HG03064 (cell line): ENCODE measurements around the gene SCPEP1.

ENCODE experiments used
- ATAC-seq: cut with Tn5 transposase; IDR thresholded peaks from one replicate; pipeline ENCODE4 v1.9.1; 2021; ENCODE audit warnings: low read depth; ENCODE audit not compliant: unreplicated experiment

Gene SCPEP1

DNA sequence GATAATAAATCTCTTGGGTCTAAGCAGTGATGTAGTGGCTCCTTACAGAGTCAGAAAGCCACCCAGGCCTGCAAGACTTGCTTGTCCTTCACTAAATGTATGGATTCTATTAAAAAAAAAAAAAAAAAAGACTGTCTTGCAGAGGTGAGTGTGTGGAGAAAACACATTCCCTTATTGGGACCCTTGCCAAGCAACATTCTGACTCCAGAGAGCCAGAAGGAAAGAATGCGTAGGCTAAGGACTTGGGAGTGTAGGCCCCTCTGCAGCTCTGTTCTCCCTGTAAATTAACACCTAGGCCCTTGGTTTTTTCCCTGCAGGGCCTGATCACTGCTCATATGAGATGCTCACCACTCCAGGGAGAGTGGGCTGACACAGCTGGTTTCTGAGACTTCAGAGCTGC lies 17.8 kb downstream of the SCPEP1 start:
- ATAC-seq: no peak

DNA sequence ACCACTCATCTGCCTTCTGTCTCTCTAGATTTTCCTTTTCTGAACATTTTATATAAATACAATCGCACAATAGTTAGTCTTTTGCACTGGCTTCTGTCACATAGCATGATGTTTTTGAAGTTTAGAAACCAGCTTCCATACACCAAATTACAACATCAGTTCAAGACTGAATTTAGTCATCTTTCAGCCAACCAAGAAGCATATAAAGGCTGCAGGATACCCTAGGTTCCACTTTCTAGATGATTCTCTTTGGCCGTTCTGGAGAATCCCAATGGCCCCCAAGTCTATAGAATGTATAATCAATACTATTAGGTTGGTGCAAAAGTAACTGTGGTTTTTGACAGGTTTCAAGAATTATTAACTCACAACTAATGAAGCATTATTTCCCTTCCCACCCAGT lies 19.4 kb downstream of the SCPEP1 start:
- ATAC-seq: no peak

DNA sequence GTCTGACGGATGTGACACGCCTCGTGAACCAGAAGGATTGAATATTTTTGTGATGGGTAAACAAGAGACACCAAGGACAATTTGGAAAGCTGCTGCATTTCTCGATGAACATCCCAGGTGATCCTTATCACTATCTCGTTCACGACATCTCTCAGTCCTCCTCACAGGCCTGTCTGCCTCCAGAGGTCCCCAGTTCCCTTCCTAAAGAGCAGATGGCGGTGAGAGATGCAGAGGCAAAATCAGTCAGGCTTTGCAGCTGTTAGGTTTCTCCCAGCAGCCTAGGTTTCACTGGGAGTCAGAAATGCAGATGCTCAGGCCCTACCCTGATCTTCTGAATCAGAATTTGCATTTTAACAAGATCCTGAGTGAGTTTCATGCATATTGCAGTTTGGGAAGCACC lies 23.6 kb downstream of the SCPEP1 start:
- no peak for ATAC-seq

DNA sequence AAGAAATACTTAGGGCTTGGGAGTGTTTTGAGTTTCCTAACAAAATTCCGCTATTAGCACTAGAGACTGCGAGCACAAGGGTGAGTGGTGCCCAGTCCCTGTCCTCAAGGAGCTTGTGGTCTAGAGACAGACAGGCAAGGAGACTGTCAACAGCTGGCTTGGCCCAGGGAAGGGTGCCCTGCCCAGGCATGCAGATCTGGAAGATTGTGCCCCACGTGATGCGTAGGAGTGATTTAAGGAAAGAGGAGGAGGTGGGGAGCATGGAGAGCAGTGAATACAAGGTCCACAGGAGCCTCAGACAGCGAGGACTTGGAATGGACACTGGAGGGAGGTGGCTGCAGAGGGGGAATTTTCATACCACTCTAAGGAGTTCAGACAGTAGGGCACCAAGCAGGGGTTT lies 25.0 kb downstream of the SCPEP1 start:
- ATAC-seq: no peak

DNA sequence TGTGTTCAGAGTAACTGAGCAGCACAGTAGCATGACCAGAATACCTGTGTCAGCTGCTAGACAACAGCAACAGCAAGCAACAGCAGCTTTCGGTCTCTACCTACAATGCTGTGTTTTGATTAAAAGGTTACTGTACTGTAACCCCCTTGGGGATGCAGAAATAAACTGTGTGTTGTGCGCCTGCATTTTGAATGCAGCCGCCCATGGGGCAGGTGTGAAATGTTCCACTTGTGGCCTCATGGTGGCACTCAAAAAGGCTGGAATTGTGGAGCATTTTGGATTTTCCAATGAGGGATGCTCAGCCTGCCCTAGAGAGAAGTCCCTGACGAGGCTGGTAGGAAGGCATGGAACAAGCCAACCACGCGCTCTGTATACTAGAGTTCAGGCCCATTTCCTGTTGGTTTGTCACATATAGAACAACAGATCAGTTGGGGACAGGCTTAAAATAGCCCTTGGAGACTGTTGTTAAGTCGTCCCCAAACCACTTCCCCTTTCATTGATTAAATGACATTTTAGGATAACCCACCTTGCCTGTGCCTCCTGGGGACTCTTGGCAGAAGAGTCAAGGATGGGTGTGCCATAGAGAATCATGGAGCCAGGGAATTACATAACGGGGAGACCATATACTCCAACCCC lies 27.1 kb downstream of the SCPEP1 start:
- peak; percentile 75 for ATAC-seq

DNA sequence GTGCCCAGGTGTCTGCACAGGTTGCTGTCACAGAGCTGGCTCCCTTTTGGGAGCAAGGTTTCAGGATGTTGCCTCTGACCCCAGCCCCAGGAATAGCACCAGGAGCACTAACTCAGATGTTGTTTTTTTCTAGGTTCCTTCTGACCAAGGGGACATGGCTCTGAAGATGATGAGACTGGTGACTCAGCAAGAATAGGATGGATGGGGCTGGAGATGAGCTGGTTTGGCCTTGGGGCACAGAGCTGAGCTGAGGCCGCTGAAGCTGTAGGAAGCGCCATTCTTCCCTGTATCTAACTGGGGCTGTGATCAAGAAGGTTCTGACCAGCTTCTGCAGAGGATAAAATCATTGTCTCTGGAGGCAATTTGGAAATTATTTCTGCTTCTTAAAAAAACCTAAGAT lies 28.1 kb downstream of the SCPEP1 start:
- no peak for ATAC-seq

DNA sequence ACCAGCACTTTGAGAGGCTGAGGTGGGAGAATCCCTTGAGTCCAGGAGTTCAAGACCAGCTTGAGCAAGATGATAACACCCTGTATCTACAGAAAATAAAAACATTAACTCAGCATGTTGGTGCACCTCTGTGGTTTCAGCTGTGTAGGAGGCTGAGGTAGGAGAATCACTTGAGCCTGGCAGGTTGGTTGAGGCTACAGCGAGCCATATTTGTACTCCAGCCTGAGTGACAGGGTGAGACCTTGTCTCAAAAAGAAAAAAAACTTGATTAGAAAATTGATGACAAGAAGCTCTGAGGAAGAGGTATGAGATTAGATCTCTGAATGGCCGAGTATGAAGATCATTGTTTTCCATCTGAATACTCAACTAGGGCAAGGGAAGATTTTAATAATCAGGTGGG lies 31.0 kb downstream of the SCPEP1 start:
- no peak for ATAC-seq

DNA sequence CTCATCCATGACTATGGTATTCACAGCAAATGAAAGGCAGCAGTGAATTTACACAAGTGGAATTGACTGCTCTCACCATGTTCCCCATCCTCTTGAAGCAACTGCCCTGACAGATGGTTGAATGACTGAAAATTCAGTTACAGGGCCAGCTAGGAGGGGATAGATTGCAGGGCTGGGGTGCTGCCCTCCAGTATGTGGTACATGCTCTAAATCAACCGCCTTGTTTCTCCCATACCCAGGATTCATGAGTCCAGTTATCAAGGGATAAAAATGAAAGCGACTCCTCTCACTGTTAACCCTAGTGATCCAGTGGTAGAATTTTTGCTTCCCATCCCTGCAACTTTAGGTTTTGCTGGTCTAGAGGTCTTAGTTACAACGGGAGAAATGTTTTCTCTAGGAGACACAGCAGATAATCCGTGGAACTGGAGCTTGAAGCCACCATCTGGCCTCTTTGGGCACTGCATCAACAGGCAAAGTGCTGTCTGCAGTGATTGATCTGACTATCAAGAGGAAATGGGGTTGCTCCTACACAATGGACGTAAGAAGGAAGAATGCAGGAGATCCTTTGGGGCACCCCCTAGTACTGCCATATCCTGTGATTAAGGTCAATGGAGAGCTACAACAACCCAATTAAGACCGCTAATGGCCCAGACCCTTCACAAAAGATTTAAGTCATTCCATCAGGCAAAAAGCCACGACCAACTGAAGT lies 32.0 kb downstream of the SCPEP1 start:
- ATAC-seq: peak; percentile 63

DNA sequence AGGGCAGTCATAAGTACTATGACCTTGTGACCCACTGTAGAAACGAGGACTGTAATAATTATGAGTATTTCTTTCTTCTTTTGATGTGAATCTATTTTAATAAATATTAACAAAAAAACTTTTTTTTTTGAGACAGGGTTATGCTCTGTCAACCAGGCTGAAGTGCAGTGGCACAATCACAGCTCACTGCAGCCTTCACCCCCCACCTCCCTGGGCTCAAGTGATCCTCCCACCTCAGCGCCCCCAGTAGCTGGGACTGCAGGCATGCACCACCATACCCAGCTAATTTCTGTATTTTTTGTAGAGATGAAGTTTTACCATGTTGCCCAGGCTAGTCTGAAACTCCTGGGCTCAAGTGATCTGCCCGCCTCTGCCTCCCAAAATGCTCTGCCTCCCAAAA lies 32.6 kb downstream of the SCPEP1 start:
- ATAC-seq: no peak

DNA sequence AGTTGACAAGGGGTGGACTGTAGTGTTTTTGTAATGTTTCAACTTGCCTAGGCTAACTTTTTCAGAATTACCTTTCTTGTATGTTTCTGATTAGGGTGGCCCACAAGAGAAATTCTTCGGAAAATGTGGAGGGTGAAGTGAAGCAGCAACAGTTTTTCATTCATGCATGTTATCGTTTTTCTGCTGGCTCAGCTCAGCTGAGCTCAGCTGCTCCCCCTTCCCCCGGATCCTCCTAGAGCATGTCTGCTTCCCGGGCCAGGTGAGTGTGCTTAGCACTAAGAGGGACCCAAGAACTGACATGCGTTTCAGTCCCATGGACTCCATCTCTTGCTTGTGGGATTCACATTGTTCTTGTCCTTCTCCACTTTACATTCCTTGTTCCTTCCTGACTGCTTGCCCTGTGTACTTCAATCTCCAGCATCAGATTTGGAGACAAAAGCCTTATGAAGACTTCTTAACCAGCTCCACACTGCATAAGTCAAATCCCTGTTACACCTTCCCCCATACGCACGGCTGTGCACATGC lies 33.6 kb downstream of the SCPEP1 start:
- no peak for ATAC-seq

DNA sequence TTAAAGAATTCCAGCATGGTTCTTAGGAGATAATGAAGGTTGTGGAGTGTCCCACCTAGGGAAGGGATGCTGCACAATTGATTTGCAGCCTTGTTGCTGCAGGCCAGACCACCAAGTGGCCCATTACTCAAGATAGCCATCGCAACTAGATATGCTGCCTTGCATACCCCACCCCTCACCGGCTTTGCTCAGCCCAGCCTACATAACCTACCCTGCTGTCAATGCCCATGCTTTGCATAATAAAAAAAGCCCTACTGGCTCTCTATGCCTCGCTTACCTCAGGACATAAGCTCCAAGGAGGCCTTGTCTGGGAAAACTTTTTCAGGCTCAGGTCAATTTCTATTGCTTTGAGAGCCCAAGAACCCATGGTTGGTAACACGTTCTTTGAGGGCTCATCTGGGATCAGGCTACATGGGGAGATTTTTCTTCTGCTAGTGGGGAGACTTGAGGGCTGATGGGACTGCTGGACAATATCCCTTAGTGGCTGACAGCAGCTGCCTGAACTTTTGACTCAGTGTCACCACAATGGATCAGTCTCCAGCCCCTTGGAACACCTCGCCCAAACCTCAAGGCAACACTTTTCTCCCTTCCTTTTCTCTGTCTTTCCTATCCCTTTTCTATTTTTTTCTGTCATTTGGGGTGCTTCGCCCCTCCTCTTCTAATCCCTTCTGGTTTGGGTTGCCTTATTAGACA lies 38.3 kb downstream of the SCPEP1 start:
- no peak for ATAC-seq

DNA sequence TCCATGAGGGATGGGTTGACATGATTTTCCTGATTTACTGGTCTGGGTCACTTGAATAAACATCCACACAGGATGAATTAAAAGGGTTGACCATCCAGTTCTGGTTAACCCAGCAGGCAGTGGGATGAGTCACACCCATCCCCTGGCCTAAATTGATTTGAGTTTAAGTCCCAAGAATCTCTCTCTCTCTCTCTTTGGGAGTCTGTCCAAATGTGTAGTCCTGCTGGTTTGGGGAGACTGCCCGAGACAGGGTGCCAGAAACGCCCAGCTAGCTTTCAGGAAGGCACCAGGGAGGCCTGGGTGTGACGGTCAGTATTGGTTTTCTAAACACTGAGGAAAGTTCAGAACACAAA lies 38.8 kb downstream of the SCPEP1 start:
- no peak for ATAC-seq

DNA sequence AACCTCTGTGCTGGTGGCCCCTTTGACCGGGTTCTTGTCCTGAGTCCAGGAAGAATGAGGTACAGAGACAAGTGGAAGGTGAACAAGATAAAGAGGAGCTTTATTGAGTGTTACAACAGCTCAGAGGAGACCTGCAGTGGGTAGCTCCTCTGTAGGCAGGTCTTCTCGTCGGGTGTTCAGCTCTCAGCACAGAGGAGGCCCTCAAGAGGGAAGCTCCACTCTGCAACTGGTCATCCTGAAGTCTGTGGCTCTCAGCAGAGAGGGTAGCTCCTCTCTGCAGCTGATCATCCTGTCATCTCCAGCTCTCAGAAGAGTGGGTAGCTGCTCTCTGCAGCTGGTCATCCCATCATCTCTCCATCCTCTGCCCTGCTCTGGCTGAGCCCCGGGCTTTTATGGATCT lies 39.7 kb downstream of the SCPEP1 start:
- no peak for ATAC-seq

DNA sequence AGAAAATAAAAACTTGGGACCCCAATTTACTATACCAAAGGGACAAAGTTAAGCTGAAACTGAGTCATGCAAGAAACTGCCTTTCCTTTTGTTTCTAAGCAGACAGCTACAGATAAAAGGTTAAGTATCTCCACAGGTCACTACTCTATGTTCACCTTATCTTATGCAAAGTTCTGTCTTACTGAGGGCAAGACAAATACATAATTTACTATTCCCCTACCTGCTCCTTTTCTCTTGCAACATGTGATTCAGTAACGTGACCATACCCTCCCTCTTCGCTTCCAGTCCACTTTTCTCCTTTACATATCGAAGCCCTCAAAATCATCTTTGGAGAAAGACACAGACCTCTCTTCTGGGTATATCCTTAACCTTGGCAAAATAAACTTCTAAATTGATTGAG lies 42.3 kb downstream of the SCPEP1 start:
- ATAC-seq: no peak

DNA sequence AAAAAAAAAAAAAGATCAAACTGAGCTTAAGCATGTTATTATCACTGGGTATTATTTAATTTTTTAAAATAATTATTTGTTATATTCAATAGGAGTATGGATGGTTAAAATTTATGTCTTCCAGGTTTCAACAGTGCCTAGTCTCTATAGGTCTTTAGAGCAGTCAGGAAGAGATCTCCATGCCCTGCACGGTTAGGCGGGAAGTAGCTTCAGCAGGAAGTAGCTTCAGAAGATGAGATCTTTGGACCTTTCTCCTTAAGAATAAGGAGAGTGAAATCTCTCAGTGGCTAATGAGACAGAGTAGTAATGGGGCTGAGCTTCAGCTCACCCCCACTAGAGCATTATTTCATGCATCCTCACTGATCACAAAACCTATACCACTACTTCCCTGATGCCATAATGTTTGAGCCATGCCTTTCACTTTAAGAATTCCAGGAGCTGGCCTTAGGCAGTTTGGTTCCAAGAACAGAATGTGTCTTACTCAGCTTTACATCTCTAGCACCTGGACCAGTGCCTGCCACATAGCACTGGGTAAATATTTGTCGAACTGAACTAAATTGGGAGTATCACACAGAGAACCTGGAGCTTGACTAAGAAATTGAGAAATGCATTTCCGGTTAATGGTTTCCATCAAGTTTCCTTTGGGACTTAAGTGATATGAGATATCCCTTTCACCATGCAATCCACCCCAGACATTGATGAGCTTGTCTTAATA lies 43.5 kb downstream of the SCPEP1 start:
- no peak for ATAC-seq

DNA sequence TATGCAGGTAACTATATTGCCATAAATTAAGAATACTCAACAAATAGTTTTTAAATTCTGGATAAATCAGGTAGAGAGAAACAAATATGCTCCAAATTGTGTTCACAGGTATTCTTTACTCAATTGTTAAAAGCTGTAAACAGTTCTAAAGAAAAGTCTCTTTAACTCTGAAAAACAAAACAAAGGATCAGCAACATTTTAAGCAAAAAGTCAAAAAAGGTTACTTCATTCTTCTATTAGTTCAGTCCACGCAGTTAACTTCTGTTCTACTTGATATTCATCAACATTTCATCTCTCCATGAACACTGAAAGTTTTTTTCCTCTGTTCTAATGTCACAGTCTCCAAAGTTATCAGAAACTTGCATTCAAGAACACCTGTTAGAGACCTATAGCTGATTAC lies 47.9 kb downstream of the SCPEP1 start:
- no peak for ATAC-seq

DNA sequence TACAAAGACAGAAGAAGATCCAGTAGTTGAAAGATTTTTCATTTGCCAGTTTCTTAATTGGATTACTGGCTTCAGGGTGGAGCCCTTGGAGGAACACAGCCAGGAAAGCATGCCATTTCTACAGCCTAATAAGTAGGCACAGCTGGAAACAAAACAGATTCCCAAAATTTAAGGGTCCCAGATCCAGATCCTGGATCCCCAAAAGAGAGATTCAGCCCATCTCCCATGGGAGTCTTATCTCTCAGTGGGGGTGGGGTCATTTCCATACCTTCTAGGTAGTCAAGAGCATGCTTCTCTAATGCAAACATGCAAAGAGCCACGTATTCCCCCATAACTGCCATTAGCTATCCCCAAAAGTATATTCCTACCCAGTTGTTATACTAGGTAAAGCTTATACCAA lies 49.9 kb downstream of the SCPEP1 start:
- no peak for ATAC-seq

DNA sequence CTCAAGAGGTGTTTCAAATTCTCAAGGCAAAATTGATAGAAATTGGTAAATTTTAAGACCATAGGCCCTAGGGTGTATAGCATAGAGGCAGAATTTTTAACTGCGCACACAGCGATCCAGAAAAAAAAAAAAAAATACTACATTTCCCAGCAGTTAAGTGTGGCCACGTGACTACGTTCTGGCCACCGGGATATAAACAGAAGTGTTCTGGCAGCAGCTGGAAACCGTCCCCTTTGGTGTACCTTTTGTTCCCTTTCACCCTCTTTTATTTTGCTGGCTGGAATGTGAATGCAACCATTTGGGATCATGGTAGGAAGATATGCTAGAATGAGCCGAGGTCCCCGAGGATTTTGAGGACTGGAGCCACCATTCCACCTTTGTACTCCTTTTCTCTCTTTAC lies 54.4 kb downstream of the SCPEP1 start:
- no peak for ATAC-seq

DNA sequence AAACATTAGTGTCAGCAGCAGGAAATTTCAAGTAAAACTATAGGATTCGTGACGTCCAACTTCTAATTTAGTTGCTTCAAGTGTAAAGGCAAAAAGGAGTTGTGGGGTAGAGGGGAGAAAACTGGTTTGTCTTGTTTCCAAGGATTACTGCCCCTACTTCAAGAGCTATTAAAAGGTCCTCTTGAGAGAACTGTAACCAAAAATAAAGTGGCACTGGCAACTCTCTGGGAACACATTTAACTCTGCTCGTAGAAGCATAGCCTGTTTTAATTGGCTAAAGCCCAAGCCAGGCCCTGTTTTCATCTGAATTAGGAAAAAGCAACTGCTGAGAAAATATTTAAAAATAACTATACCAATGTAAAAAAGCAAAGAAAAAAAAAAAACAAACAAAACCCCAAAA lies 55.4 kb downstream of the SCPEP1 start:
- no peak for ATAC-seq

DNA sequence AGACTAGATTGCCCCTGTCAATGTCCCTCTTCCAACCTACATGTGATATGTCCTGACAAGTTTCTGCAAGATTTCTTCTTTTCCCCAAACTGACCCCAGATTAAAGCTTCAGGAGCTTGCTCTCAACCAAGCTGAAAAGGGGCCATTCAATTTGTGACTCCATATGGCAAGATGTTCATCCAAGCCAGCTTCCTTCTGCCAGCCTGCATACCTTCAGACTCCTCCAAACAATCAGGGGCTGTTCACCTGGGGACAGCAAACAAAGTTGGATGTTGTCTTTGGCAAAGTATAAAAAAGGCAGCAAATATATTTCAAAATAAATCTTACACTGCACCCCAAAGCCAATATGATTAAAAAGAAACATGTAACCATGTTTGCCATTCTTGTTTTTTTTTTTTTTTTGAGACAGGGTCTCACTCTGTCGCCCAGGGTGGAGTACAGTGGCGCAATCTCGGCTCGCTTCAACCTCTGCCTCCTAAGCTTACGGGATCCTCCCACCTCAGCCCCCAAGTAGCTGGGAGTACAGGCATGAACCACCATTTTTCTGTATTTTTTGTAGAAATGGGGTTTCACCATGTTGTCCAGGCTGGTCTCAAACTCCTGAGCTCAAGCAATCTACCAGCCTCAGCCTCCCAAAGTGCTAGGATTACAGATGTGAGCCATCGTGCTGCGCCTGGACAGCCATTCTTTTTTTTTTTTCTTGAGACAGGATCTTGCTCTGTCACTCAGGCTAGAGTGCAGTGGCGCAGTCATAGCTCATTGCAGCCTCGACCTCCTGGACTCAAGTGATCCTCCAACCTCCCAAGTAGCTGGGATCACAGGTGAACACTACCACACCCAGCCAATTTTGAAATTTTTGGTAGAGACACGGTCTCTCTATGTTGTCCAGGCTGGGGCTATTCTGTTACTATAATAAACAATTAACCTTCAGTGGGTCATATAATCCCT lies 57.1 kb downstream of the SCPEP1 start:
- ATAC-seq: no peak
